K562 (cell line): ENCODE data around the gene LOXL3. TPM values are rescaled to one million over a fixed set of nuclear protein-coding genes. Genes with fewer than 3 reads are reported as not detected.
A peak's percentile ranks its signal among the peaks of the same experiment; 100 is the strongest.

Source experiments
- BDP1 ChIP-seq: IDR thresholded peaks from 3 replicates; pipeline ENCODE4 v1.6.1; 2011; ENCODE audit not compliant: insufficient read length, insufficient read depth
- CCNT2 ChIP-seq: IDR thresholded peaks from 2 replicates; pipeline ENCODE4 v1.6.1; 2011; ENCODE audit warnings: borderline replicate concordance, low read depth, mild to moderate bottlenecking, moderate library complexity, mixed read lengths, low read length; ENCODE audit not compliant: insufficient read length; ENCODE audit errors: extremely low read depth
- DPF2 ChIP-seq: fragments of 450-650 bp; IDR thresholded peaks from 2 replicates; pipeline ENCODE4 v1.6.1; 2016
- MECOM ChIP-seq: fragments of 250-450 bp; sonication (Bioruptor Pico); IDR thresholded peaks from 2 replicates; pipeline ENCODE4 v1.8.0; 2022; ENCODE audit warnings: inconsistent platforms
- MXI1 ChIP-seq: IDR thresholded peaks from 2 replicates; pipeline ENCODE4 v1.6.1; 2011; ENCODE audit warnings: low read depth, mild to moderate bottlenecking, improper control_type of control experiment, low read length
- MYC ChIP-seq, 2 experiments: fragments of 250-450 bp in 1 of 2; sonication (Bioruptor Pico) in 1 of 2; IDR thresholded peaks; 2 replicates each; pipeline versions ENCODE4 v1.5.1 to v1.6.1; 2012 to 2021; ENCODE audit warnings: low read depth in 2 of 2, borderline replicate concordance in 1 of 2, improper control_type of control experiment in 1 of 2, low read length in 1 of 2, mild to moderate bottlenecking in 1 of 2, moderate library complexity in 1 of 2
- NBN ChIP-seq: fragments of 450-650 bp; IDR thresholded peaks from 2 replicates; pipeline ENCODE4 v1.6.1; 2016; ENCODE audit warnings: low read depth, mild to moderate bottlenecking
- PCBP1 ChIP-seq: fragments of 200-400 bp; formaldehyde crosslinking; IDR thresholded peaks from 2 replicates; pipeline ENCODE4 v1.6.1; 2018; ENCODE audit warnings: mild to moderate bottlenecking, low read depth, low read length; ENCODE audit not compliant: poor library complexity, severe bottlenecking
- PHF20 ChIP-seq: fragments of 450-650 bp; IDR thresholded peaks from 2 replicates; pipeline ENCODE4 v1.6.1; 2018; ENCODE audit not compliant: partially characterized antibody
- RAD21 ChIP-seq, 2 experiments: fragments of 250-450 bp in 1 of 2; fragments of 450-650 bp in 1 of 2; sonication (Bioruptor Pico) in 1 of 2; formaldehyde crosslinking in 1 of 2; IDR thresholded peaks in 1 of 2; conservative IDR thresholded peaks in 1 of 2; 2 replicates each; pipeline versions ENCODE4 v1.4.0 to v1.8.0; 2020 to 2022; ENCODE audit warnings: mild to moderate bottlenecking in 2 of 2, moderate library complexity in 1 of 2
- RBM15 ChIP-seq: fragments of 200-400 bp; formaldehyde crosslinking; IDR thresholded peaks from 2 replicates; pipeline ENCODE4 v1.6.1; 2018; ENCODE audit warnings: mild to moderate bottlenecking, low read length, moderate library complexity; ENCODE audit not compliant: insufficient read depth
- SMARCA4 ChIP-seq: fragments of 450-650 bp; IDR thresholded peaks from 2 replicates; pipeline ENCODE4 v1.6.1; 2016
- SMARCB1 ChIP-seq: IDR thresholded peaks from 2 replicates; pipeline ENCODE4 v1.6.1; 2011; ENCODE audit warnings: improper control_type of control experiment, low read depth; ENCODE audit not compliant: insufficient read length
- ZBTB1 ChIP-seq: sonication (generic); formaldehyde crosslinking; IDR thresholded peaks from 2 replicates; pipeline ENCODE4 v1.8.1; 2023; ENCODE audit warnings: missing genetic modification reagents, low read depth, mild to moderate bottlenecking, borderline replicate concordance
- ZNF165 ChIP-seq: fragments of 250-450 bp; sonication (Bioruptor Pico); IDR thresholded peaks from 2 replicates; pipeline ENCODE4 v1.4.0; 2020; ENCODE audit warnings: borderline replicate concordance
- ZNF311 ChIP-seq: fragments of 250-450 bp; sonication (Bioruptor Pico); IDR thresholded peaks from 2 replicates; pipeline ENCODE4 v1.4.0; 2020; ENCODE audit warnings: mild to moderate bottlenecking, moderate library complexity
- ZNF316 ChIP-seq: fragments of 450-650 bp; IDR thresholded peaks from 2 replicates; pipeline ENCODE4 v1.6.1; 2016
- ZNF717 ChIP-seq: fragments of 250-450 bp; sonication (Bioruptor Pico); IDR thresholded peaks from 2 replicates; pipeline ENCODE4 v1.5.0; 2021
- polyA plus RNA-seq, 8 experiments: library from polyadenylated mRNA; depleted of rRNA in 4 of 8; stranded (reverse) in 5 of 8; unstranded in 3 of 8; fragments of >200 nt; fragmentation: Nextera tagmentation in 2 of 8; fragmentation: Illumina TruSeq in 1 of 8; extraction: Ambion mirVana in 2 of 8; extraction: Trizol in 1 of 8; gene quantifications; 2 replicates each; pipeline versions ENCODE4 v1.2.1 to v1.2.3, GENCODE V29; 2011 to 2014; ENCODE audit warnings: inconsistent platforms in 1 of 8, missing spikeins in 1 of 8
- total RNA-seq, 7 experiments: library from RNA; depleted of rRNA in 6 of 7; stranded (reverse); fragments of >200 nt in 6 of 7; fragmentation: Illumina TruSeq in 2 of 7; extraction: Trizol in 2 of 7; gene quantifications; 2 replicates each; pipeline versions ENCODE4 v1.2.1 to v1.2.3, GENCODE V29; 2011 to 2021; ENCODE audit warnings: low replicate concordance in 1 of 7
- TF ChIP-seq, protein P1 (sequence below): sonication (generic); formaldehyde crosslinking; IDR thresholded peaks from 2 replicates; pipeline ENCODE4 v1.4.0; 2020; ENCODE audit warnings: mild to moderate bottlenecking, missing genetic modification reagents
- TF ChIP-seq, protein P2 (sequence below): sonication (generic); formaldehyde crosslinking; IDR thresholded peaks from 2 replicates; pipeline ENCODE4 v1.8.0; 2023; ENCODE audit warnings: mild to moderate bottlenecking, missing genetic modification reagents
- TF ChIP-seq, protein P3 (sequence below): fragments of 250-450 bp; sonication (Bioruptor Pico); IDR thresholded peaks from 2 replicates; pipeline ENCODE4 v1.4.0; 2020; ENCODE audit warnings: mild to moderate bottlenecking

Gene LOXL3
- total and polyA plus RNA-seq, 9 of the 15 experiments (the other 6 are each of a cell fraction or from before 2014, with no cell fraction given): 0.22 to 0.99 (median 0.31) TPM

DNA sequence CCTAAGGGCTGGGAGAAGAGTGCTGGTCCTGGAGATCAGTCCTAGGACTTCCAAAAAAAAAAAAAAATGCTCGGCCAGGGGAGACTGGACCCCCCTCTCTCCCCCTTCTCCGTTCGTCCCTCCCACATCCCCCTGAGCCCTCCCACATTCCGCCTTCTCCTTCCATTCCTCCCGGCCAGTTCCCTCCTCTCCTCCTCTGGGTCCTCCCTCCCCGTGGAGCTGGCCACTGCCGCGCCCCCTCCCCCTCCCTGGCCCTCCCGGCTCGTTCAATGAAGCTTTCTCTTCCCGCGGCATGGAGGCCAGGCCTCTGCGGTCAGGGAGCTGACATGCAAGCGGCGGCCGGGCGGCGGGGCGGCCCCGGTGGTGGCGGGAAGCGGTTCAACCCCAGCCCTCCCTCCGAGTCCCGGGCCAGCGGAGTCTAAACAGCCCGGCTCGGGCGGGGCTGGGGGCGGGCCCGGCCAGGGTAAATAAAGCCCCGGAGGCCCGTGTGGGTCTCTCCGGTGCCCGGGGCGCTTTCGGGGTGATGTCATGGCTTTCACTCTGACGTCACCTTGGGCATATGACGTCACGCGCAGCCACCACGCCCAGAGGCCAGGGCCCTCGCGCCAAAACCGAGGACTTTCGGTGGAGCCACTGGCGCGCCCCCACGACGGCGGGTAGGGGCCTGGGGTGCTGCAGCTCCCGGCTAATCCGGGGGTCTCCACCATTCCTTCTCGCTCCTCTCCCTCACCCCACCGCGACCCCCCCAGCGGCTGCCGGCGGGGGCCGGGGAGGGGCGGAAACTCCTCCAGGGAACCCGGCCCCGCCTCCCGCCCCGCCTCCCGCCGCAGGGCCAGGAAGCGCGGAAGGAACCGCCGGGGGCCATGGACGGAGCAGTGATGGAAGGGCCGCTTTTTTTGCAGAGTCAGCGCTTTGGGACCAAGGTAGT lies at the start of gene LOXL3, which contains the start of gene DOK1 (continued):
- TF ChIP-seq MYC (IDR thresholded peaks at IDR 0.05; ENCODE audit: low read depth, low read length) (peak; percentile 27; the same call in 1 of the 2 replicates), MYC (CRISPR knock-in tag; IDR thresholded peaks at IDR 0.05; ENCODE audit: borderline replicate concordance, low read depth) (no peak), RBM15 (no peak), NBN (peak; percentile 100), MXI1 (no peak), SMARCA4 (no peak), ZNF316 (peak; percentile 100), SMARCB1 (no peak), MECOM (CRISPR knock-in tag) (no peak), PHF20 (no peak), CCNT2 (peak; percentile 22), PCBP1 (no peak), RAD21 (CRISPR knock-in tag; conservative IDR thresholded peaks at IDR 0.05 in 1 of 2, IDR thresholded peaks at IDR 0.05 in 1 of 2) (no peak), DPF2 (no peak), ZNF717 (no peak), BDP1 (no peak), ZBTB1 (CRISPR knock-in tag) (no peak; the same call in 1 of the 2 replicates), ZNF311 (CRISPR knock-in tag) (no peak), ZNF165 (CRISPR knock-in tag) (no peak)
- TF ChIP-seq, protein P1, sequence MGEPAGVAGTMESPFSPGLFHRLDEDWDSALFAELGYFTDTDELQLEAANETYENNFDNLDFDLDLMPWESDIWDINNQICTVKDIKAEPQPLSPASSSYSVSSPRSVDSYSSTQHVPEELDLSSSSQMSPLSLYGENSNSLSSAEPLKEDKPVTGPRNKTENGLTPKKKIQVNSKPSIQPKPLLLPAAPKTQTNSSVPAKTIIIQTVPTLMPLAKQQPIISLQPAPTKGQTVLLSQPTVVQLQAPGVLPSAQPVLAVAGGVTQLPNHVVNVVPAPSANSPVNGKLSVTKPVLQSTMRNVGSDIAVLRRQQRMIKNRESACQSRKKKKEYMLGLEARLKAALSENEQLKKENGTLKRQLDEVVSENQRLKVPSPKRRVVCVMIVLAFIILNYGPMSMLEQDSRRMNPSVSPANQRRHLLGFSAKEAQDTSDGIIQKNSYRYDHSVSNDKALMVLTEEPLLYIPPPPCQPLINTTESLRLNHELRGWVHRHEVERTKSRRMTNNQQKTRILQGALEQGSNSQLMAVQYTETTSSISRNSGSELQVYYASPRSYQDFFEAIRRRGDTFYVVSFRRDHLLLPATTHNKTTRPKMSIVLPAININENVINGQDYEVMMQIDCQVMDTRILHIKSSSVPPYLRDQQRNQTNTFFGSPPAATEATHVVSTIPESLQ (CRISPR knock-in tag): no peak
- TF ChIP-seq, protein P2, sequence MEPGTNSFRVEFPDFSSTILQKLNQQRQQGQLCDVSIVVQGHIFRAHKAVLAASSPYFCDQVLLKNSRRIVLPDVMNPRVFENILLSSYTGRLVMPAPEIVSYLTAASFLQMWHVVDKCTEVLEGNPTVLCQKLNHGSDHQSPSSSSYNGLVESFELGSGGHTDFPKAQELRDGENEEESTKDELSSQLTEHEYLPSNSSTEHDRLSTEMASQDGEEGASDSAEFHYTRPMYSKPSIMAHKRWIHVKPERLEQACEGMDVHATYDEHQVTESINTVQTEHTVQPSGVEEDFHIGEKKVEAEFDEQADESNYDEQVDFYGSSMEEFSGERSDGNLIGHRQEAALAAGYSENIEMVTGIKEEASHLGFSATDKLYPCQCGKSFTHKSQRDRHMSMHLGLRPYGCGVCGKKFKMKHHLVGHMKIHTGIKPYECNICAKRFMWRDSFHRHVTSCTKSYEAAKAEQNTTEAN: no peak
- TF ChIP-seq, protein P3, sequence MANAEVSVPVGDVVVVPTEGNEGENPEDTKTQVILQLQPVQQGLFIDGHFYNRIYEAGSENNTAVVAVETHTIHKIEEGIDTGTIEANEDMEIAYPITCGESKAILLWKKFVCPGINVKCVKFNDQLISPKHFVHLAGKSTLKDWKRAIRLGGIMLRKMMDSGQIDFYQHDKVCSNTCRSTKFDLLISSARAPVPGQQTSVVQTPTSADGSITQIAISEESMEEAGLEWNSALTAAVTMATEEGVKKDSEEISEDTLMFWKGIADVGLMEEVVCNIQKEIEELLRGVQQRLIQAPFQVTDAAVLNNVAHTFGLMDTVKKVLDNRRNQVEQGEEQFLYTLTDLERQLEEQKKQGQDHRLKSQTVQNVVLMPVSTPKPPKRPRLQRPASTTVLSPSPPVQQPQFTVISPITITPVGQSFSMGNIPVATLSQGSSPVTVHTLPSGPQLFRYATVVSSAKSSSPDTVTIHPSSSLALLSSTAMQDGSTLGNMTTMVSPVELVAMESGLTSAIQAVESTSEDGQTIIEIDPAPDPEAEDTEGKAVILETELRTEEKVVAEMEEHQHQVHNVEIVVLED (CRISPR knock-in tag): no peak
